ENCODE measurements around the gene DGKD.

GRCh38 chr2:233479616-233480489 is 125.6 kb downstream of the DGKD start:
- TF ChIP-seq MLX (CRISPR knock-in tag; conservative IDR thresholded peaks at IDR 0.05) (no peak), L3MBTL2 (IDR thresholded peaks at IDR 0.05) (no peak), SMARCA4 (IDR thresholded peaks at IDR 0.05) (no peak), FOXA1 (IDR thresholded peaks at IDR 0.05; ENCODE audit: borderline replicate concordance) (no peak), MYNN (IDR thresholded peaks at IDR 0.05) (no peak), MYNN (CRISPR knock-in tag; IDR thresholded peaks at IDR 0.05) (no peak), CBX2 (IDR thresholded peaks at IDR 0.05; ENCODE audit: insufficient read depth, low read length, poor library complexity, severe bottlenecking) (no peak), POLR2AphosphoS5 (IDR thresholded peaks at IDR 0.05; ENCODE audit: control insufficient read depth, insufficient read depth, low read depth, low read length) (no peak), NR3C1 (CRISPR knock-in tag; IDR thresholded peaks at IDR 0.05) (no peak), MYBL2 (IDR thresholded peaks at IDR 0.05; ENCODE audit: low read depth) (no peak), MYBL2 (CRISPR knock-in tag; IDR thresholded peaks at IDR 0.05; ENCODE audit: borderline replicate concordance) (no peak), ZNF174 (CRISPR knock-in tag; IDR thresholded peaks at IDR 0.05) (no peak), CTCF (IDR thresholded peaks at IDR 0.05 in 2 of 3, conservative IDR thresholded peaks at IDR 0.05 in 1 of 3; ENCODE audit: insufficient read depth in 2 of 3, low read depth in 1 of 3, low read length in 3 of 3) (no peak), CHD4 (IDR thresholded peaks at IDR 0.05; ENCODE audit: insufficient read depth, insufficient replicate concordance, low read depth, low read length, poor library complexity, severe bottlenecking) (no peak), ZNF121 (CRISPR knock-in tag; conservative IDR thresholded peaks at IDR 0.05) (no peak)
